Brain microvascular endothelial cell (primary cell): ENCODE results near the gene ASAP3.

ENCODE experiments used
- DNase-seq: peaks from one replicate; pipeline ENCODE4 v3.0.0-alpha.2; 2020
- H3K27ac ChIP-seq: fragments of 250-450 bp; sonication (Bioruptor Pico); 2 replicates; pipeline ENCODE4 v1.5.1; 2020; ENCODE audit warnings: mild to moderate bottlenecking, moderate library complexity
- H3K27me3 ChIP-seq: fragments of 250-450 bp; sonication (Bioruptor Pico); replicated peaks from 2 replicates; pipeline ENCODE4 v1.5.1; 2020; ENCODE audit warnings: mild to moderate bottlenecking
- H3K36me3 ChIP-seq: fragments of 250-450 bp; sonication (Bioruptor Pico); replicated peaks from 2 replicates; pipeline ENCODE4 v1.5.1; 2020; ENCODE audit warnings: mild to moderate bottlenecking
- H3K4me3 ChIP-seq: 2 replicates; pipeline ENCODE4 v1.5.1; 2011; ENCODE audit warnings: low read depth, mild to moderate bottlenecking, control low read depth, low read length, moderate library complexity
- in situ Hi-C: cut with HindIII; loops from 2 replicates; pipeline ENCODE4 v1.10.0; 2017; ENCODE audit warnings: low sequenced_read_pairs, low pct_ligation_motif_present
- TF ChIP-seq, protein P1 (sequence below): IDR thresholded peaks from 2 replicates; pipeline ENCODE4 v1.5.1; 2011; ENCODE audit warnings: low read depth, mild to moderate bottlenecking, moderate library complexity, low read length, control low read depth, inconsistent platforms; ENCODE audit errors: missing control alignments

ASAP3 gene

GRCh38 chr1:23405946-23406345, 78.0 kb downstream of the ASAP3 start:
- Histone ChIP-seq H3K4me3 (no peak overlapping the region), H3K27ac (no peak overlapping the region), H3K27me3 (no peaks in the 10 kb centered on the region), H3K36me3 (no peaks in the 10 kb centered on the region)
- TF ChIP-seq, protein P1, sequence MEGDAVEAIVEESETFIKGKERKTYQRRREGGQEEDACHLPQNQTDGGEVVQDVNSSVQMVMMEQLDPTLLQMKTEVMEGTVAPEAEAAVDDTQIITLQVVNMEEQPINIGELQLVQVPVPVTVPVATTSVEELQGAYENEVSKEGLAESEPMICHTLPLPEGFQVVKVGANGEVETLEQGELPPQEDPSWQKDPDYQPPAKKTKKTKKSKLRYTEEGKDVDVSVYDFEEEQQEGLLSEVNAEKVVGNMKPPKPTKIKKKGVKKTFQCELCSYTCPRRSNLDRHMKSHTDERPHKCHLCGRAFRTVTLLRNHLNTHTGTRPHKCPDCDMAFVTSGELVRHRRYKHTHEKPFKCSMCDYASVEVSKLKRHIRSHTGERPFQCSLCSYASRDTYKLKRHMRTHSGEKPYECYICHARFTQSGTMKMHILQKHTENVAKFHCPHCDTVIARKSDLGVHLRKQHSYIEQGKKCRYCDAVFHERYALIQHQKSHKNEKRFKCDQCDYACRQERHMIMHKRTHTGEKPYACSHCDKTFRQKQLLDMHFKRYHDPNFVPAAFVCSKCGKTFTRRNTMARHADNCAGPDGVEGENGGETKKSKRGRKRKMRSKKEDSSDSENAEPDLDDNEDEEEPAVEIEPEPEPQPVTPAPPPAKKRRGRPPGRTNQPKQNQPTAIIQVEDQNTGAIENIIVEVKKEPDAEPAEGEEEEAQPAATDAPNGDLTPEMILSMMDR, result no peak
- in situ Hi-C loops, result loop anchor here (25.0 kb wide), 1 partner anchor 106 kb away; no protein-coding TSS in a partner anchor
- DNase-seq, result no peak

GRCh38 chr1:23403735-23404486, 80.1 kb downstream of the ASAP3 start:
- TF ChIP-seq, protein P1, result peak; percentile 98
- peak; percentile 83 for DNase-seq
- no peaks in the 10 kb centered on the region for H3K27me3 ChIP-seq
- in situ Hi-C loops, result loop anchor here (25.0 kb wide), 1 partner anchor 108 kb away; no protein-coding TSS in a partner anchor
- peak overlapping the region; percentile 15 for H3K4me3 ChIP-seq
- no peaks in the 10 kb centered on the region for H3K36me3 ChIP-seq
- peak overlapping the region; percentile 71 for H3K27ac ChIP-seq

DNA sequence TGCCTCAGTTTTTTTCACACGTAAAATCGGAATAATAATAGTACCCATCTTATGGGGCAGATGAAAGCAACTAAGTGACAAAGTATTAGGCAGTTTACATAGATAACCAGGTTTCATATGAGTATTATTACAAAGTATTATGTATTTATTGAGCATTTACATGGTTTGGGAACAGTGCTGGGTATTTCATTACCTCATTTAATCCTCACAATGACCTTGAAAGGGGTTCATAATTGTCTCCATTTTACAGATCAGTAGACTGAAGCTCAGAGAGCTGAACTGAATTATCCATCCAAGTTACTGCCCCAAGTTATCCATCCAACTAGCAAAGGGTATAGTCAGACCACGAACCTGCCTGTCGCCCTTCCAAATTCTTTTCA, 80.6 kb downstream of the ASAP3 start:
- DNase-seq, result no peak
- Histone ChIP-seq H3K36me3 (no peaks in the 10 kb centered on the region), H3K27ac (peak overlapping the region; percentile 71), H3K27me3 (no peaks in the 10 kb centered on the region), H3K4me3 (no peak overlapping the region)
- TF ChIP-seq, protein P1, result no peak
- in situ Hi-C loops, result loop anchor here (25.0 kb wide), 1 partner anchor 109 kb away; no protein-coding TSS in a partner anchor

GRCh38 chr1:23403038-23403336, 81.0 kb downstream of the ASAP3 start:
- peak overlapping the region; percentile 71 for H3K27ac ChIP-seq
- H3K27me3 ChIP-seq, result no peaks in the 10 kb centered on the region
- H3K36me3 ChIP-seq, result no peaks in the 10 kb centered on the region
- peak; percentile 80 for DNase-seq
- in situ Hi-C loops, result loop anchor here (25.0 kb wide), 1 partner anchor 109 kb away; no protein-coding TSS in a partner anchor
- no peak overlapping the region for H3K4me3 ChIP-seq
- TF ChIP-seq, protein P1, result no peak

DNA sequence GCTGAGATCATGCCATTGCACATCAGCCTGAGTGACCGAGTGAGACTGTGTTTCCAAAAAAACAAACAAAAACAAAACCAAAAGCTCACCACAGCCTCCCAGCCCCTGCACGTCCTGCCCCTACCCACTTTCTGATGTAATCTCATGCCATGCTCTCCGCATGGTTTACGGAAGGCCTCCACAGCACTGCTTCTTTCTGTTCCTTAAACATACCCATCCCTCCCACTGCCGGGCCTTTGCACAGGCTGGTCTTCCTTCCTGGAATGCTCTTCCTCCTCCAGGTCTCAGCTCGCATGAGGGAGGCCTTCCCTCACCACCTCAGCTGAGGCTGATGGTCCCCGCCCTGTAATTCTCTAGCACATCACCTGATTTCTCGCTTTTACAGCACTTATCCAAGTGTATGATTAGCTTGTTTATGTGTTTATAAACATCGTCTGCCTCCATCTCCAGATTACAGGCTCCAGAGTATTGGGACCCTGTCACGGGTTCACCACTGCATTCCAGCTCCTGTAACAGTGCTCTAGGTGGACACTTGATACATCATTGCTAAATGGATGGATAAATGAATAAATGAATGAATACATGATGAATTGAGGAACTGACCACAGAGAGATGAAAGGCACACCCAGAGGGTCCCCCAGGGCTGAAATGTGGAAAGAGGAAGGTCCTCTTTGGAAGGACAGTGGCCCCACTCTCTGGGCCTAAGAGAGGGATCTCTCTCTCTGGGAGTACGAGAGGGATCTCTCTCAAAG, 81.5 kb downstream of the ASAP3 start:
- TF ChIP-seq, protein P1, result no peak
- Histone ChIP-seq H3K36me3 (no peaks in the 10 kb centered on the region), H3K27me3 (no peaks in the 10 kb centered on the region), H3K4me3 (no peak overlapping the region), H3K27ac (peak overlapping the region; percentile 71)
- in situ Hi-C loops, result loop anchor here (25.0 kb wide), 1 partner anchor 110 kb away; no protein-coding TSS in a partner anchor
- DNase-seq, result no peak
